HEK293 (cell line): Measurements from ENCODE around the gene SUFU.
A peak's percentile ranks its signal among the peaks of the same experiment; 100 is the strongest.
"Not testable (repeated sequence)": the region's sequence is repeated elsewhere in the genome, so short reads cannot be mapped to it uniquely, and the experiment has no call there.

Experiments used
- CTCF ChIA-PET: fragments of 350-600 bp; formaldehyde crosslinking; extraction: SDS; loops from one replicate; lab custom pipeline; 2021; ENCODE audit warnings: antibody characterized with exemption; lab: Yijun Ruan, JAX
- POLR2A ChIA-PET: fragments of 300-600 bp; formaldehyde crosslinking; extraction: SDS; loops from one replicate; lab custom pipeline; 2020; ENCODE audit warnings: antibody characterized with exemption, inconsistent platforms; lab: Yijun Ruan, JAX
- H3K27ac ChIP-seq: fragments of 200-500 bp; sonication (Bioruptor generic); 2 replicates; pipeline ENCODE4 v1.5.1; 2014; ENCODE audit warnings: low read depth, low read length, control low read depth, inconsistent platforms; ENCODE audit errors: extremely low read depth
- H3K36me3 ChIP-seq, 2 experiments: fragments of 200-500 bp in 1 of 2; sonication (Bioruptor generic) in 1 of 2; 1 replicate in 1 of 2; 2 replicates in 1 of 2; pipeline ENCODE4 v1.5.1; 2014 to 2017; ENCODE audit warnings: inconsistent platforms in 2 of 2, low read length in 2 of 2; ENCODE audit not compliant: control insufficient read depth in 2 of 2, insufficient read depth in 1 of 2
- H3K4me1 ChIP-seq: fragments of 200-500 bp; sonication (Bioruptor generic); 2 replicates; pipeline ENCODE4 v1.5.1; 2014; ENCODE audit warnings: mild to moderate bottlenecking, low read length, inconsistent platforms; ENCODE audit not compliant: control insufficient read depth, insufficient read depth
- H3K4me3 ChIP-seq: 2 replicates; pipeline ENCODE4 v1.5.1; 2011; ENCODE audit warnings: low read depth, mild to moderate bottlenecking, control low read depth, low read length, moderate library complexity
- H3K9me3 ChIP-seq: fragments of 200-500 bp; sonication (Bioruptor generic); 2 replicates; pipeline ENCODE4 v1.5.1; 2014; ENCODE audit warnings: low read depth, low read length, inconsistent platforms; ENCODE audit not compliant: control insufficient read depth, insufficient read depth
- IKZF3 ChIP-seq: fragments of 450-650 bp; IDR thresholded peaks from 2 replicates; pipeline ENCODE4 v1.5.0; 2018; ENCODE audit warnings: missing biosample characterization, mild to moderate bottlenecking, missing genetic modification characterization, moderate library complexity
- KLF1 ChIP-seq: fragments of 450-650 bp; formaldehyde crosslinking; IDR thresholded peaks from 2 replicates; pipeline ENCODE4 v1.5.1; 2016; ENCODE audit warnings: missing biosample characterization, missing genetic modification characterization
- OSR2 ChIP-seq: fragments of 450-650 bp; formaldehyde crosslinking; IDR thresholded peaks from 2 replicates; pipeline ENCODE4 v1.5.1; 2016; ENCODE audit warnings: missing biosample characterization, missing genetic modification characterization
- SP7 ChIP-seq: fragments of 450-650 bp; formaldehyde crosslinking; IDR thresholded peaks from 2 replicates; pipeline ENCODE4 v1.5.1; 2016; ENCODE audit warnings: missing biosample characterization, missing genetic modification characterization
- WT1 ChIP-seq: fragments of 450-650 bp; formaldehyde crosslinking; IDR thresholded peaks from 2 replicates; pipeline ENCODE4 v1.5.1; 2016; ENCODE audit warnings: missing biosample characterization, missing genetic modification characterization
- ZFP69B ChIP-seq: fragments of 450-650 bp; formaldehyde crosslinking; IDR thresholded peaks from 2 replicates; pipeline ENCODE4 v1.5.1; 2016; ENCODE audit warnings: missing biosample characterization, missing genetic modification characterization
- ZNF211 ChIP-seq: fragments of 450-650 bp; formaldehyde crosslinking; IDR thresholded peaks from 2 replicates; pipeline ENCODE4 v1.5.1; 2016; ENCODE audit warnings: low read depth, missing biosample characterization, missing genetic modification characterization
- ZNF248 ChIP-seq: fragments of 450-650 bp; formaldehyde crosslinking; IDR thresholded peaks from 2 replicates; pipeline ENCODE4 v1.5.1; 2017; ENCODE audit warnings: missing biosample characterization, missing genetic modification characterization
- ZNF266 ChIP-seq: fragments of 450-650 bp; formaldehyde crosslinking; IDR thresholded peaks from 2 replicates; pipeline ENCODE4 v1.5.1; 2016; ENCODE audit warnings: missing biosample characterization, missing genetic modification characterization, low read depth
- ZNF324 ChIP-seq: fragments of 450-650 bp; formaldehyde crosslinking; IDR thresholded peaks from 2 replicates; pipeline ENCODE4 v1.5.1; 2016; ENCODE audit warnings: missing biosample characterization, missing genetic modification characterization
- ZNF366 ChIP-seq: fragments of 450-650 bp; formaldehyde crosslinking; conservative IDR thresholded peaks from 2 replicates; pipeline ENCODE4 v1.5.1; 2016; ENCODE audit warnings: missing biosample characterization, missing genetic modification characterization
- ZNF394 ChIP-seq: fragments of 450-650 bp; formaldehyde crosslinking; IDR thresholded peaks from 2 replicates; pipeline ENCODE4 v1.5.1; 2016; ENCODE audit warnings: missing biosample characterization, missing genetic modification characterization, mild to moderate bottlenecking, moderate library complexity, borderline replicate concordance
- ZNF558 ChIP-seq: fragments of 450-650 bp; formaldehyde crosslinking; IDR thresholded peaks from 2 replicates; pipeline ENCODE4 v1.5.1; 2016; ENCODE audit warnings: missing biosample characterization, missing genetic modification characterization
- ZNF623 ChIP-seq: fragments of 450-650 bp; formaldehyde crosslinking; IDR thresholded peaks from 2 replicates; pipeline ENCODE4 v1.5.1; 2016; ENCODE audit warnings: missing biosample characterization, missing genetic modification characterization
- TF ChIP-seq, protein P1 (sequence below): fragments of 450-650 bp; formaldehyde crosslinking; IDR thresholded peaks from 2 replicates; pipeline ENCODE4 v1.5.1; 2017; ENCODE audit warnings: missing biosample characterization, missing genetic modification characterization
- TF ChIP-seq, protein P2 (sequence below): fragments of 450-650 bp; formaldehyde crosslinking; IDR thresholded peaks from 2 replicates; pipeline ENCODE4 v1.5.1; 2017; ENCODE audit warnings: missing biosample characterization, mild to moderate bottlenecking, missing genetic modification characterization, moderate library complexity
- TF ChIP-seq, protein P3 (sequence below): fragments of 450-650 bp; formaldehyde crosslinking; IDR thresholded peaks from 2 replicates; pipeline ENCODE4 v1.5.1; 2016; ENCODE audit warnings: missing biosample characterization, missing genetic modification characterization
- TF ChIP-seq, protein P4 (sequence below): fragments of 450-650 bp; formaldehyde crosslinking; IDR thresholded peaks from 2 replicates; pipeline ENCODE4 v1.5.1; 2016; ENCODE audit warnings: missing biosample characterization, missing genetic modification characterization
- TF ChIP-seq, protein P5 (sequence below): fragments of 450-650 bp; formaldehyde crosslinking; IDR thresholded peaks from 2 replicates; pipeline ENCODE4 v1.5.1; 2016; ENCODE audit warnings: missing biosample characterization, missing genetic modification characterization

Gene SUFU

DNA sequence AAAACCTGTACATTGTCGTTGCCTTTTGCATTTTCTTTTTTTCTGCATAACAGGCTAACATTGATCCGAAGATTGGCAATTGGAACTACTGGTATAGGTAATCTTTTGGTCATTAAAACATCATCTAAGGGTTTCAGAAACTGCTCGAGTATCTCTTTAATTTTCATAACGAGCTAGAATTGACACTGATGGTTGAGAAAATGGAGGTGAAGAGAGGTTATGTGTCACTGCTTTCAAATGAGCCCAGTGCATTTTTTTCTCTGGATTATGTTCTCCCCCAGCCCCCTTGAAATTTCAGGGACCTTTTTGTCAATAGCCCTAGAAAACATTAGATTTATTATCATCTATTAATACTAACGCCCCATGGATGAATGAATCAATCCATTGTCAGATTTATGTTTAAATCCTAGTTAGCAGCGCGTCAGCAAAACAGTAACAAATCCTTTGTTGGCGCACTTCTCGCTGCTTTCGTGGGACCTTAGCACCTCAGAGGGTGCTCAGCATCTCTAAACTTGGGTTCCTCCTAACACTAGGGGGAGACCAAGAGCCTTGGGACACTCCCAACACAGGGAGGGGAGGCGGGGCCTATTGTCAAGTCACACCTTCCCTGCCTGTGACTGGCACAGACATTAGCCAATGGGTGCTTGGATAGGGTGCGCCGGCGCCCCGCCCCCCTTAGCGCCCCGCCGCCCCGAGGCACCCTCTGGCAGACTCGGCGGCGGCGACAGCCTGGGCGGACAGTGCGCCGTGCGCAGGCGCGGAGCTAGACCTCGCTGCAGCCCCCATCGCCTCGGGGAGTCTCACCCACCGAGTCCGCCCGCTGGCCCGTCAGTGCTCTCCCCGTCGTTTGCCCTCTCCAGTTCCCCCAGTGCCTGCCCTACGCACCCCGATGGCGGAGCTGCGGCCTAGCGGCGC lies at the start of gene SUFU (continued):
- TF ChIP-seq, protein P1, sequence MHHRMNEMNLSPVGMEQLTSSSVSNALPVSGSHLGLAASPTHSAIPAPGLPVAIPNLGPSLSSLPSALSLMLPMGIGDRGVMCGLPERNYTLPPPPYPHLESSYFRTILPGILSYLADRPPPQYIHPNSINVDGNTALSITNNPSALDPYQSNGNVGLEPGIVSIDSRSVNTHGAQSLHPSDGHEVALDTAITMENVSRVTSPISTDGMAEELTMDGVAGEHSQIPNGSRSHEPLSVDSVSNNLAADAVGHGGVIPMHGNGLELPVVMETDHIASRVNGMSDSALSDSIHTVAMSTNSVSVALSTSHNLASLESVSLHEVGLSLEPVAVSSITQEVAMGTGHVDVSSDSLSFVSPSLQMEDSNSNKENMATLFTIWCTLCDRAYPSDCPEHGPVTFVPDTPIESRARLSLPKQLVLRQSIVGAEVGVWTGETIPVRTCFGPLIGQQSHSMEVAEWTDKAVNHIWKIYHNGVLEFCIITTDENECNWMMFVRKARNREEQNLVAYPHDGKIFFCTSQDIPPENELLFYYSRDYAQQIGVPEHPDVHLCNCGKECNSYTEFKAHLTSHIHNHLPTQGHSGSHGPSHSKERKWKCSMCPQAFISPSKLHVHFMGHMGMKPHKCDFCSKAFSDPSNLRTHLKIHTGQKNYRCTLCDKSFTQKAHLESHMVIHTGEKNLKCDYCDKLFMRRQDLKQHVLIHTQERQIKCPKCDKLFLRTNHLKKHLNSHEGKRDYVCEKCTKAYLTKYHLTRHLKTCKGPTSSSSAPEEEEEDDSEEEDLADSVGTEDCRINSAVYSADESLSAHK = peak; percentile 42; the same call in 1 of the 2 replicates
- peak; percentile 72 for TF ChIP-seq ZNF366 (tag by site-specific recombination)
- TF ChIP-seq, protein P2, sequence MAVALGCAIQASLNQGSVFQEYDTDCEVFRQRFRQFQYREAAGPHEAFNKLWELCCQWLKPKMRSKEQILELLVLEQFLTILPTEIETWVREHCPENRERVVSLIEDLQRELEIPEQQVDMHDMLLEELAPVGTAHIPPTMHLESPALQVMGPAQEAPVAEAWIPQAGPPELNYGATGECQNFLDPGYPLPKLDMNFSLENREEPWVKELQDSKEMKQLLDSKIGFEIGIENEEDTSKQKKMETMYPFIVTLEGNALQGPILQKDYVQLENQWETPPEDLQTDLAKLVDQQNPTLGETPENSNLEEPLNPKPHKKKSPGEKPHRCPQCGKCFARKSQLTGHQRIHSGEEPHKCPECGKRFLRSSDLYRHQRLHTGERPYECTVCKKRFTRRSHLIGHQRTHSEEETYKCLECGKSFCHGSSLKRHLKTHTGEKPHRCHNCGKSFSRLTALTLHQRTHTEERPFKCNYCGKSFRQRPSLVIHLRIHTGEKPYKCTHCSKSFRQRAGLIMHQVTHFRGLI (tag by site-specific recombination) = no peak

DNA sequence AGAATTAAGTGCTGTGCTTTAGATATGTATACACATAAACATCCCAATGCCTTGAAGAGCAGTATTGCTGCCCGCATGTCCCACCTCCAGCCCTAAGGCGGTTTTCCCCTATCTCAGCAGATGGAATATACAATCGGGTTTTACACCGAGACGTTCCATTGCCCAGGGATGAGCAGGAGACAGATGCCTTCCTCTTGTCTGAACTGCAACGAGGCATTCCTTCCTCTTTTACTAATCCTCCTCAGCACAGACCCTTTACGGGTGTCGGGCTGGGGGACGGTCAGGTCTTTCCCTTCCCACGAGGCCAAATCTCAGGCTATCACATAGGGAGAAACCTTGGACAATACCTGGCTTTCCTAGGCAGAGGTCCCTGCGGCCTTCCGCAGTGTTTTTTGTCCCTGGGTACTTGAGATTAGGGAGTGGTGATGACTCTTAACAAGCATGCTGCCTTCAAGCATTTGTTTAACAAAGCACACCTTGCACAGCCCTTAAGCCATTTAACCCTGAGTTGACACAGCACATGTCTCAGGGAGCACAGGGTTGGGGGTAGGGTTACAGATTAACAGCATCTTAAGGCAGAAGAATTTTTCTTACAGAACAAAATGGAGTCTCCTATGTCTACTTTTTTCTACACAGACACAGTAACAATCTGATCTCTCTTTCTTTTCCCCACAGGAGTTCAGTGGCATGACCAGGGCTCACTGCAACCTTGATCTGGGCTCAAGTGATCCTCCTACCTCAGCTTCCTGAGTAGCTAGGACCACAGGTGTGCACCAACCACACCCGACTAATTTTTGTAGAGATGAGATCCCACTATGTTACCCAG lies 48.9 kb upstream of the SUFU start:
- peaks cover 14 to 36% of the 10 kb centered on the region in 2 experiments; a peak in 2 of 3 replicates for H3K36me3 ChIP-seq
- POLR2A ChIA-PET, H3K4me3 ChIP-seq, CTCF ChIA-PET, H3K27ac ChIP-seq, H3K9me3 ChIP-seq, H3K4me1 ChIP-seq: not testable (repeated sequence)
- TF ChIP-seq WT1 (tag by site-specific recombination) = peak; percentile 25; the same call in 1 of the 2 replicates
- 0 out of 2 replicates have a peak, but pooled peaks have one; percentile 14 for TF ChIP-seq OSR2 (tag by site-specific recombination)
- TF ChIP-seq, all 188 proteins: peak for 2; not testable (repeated sequence) for 186

DNA sequence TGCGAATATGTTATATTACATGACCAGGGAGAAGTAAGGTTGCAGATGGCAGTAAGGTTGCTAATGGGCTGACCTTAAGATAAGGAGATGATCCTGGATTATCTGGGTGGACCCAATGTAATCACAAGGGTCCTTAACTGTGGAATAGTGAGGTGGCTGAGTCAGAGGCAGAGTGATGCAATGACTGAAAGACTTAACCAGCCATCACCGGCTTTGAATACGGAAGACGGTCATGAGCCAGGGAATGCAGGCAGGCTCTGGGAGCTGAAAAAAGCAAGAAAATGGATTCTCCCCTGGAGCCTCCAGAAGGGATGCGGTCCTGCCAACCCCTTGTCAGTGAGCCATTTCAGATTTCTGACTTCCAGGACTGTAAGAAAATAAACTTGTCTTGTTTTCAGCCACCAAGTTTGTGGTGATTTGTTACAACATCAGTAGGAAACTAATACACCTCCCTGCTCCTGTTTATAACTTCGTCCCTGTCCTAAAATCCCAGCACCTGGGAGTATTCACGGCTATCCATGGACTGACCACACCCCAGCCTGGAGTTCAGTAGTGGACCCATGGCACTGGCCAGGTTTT lies 47.8 kb upstream of the SUFU start:
- H3K36me3 ChIP-seq = peaks cover 14 to 36% of the 10 kb centered on the region in 2 experiments; a peak in 2 of 3 replicates
- no peak overlapping the region; the same call in 1 of the 2 replicates for H3K27ac ChIP-seq
- H3K4me3 ChIP-seq = no peak overlapping the region
- H3K9me3 ChIP-seq = no peaks in the 10 kb centered on the region
- ChIA-PET CTCF (interaction anchor here (0.7 to 1.0 kb wide), 3 partner anchors 61 to 1390 kb away, joined by 3 read pairs; no protein-coding TSS in a partner anchor), POLR2A (interaction anchor here (0.7 to 1.0 kb wide), 3 partner anchors 24 to 59 kb away, joined by 3 to 4 read pairs (median 3); partner anchors contain the start of genes CUEDC2 and FBXL15)
- peaks cover 5% of the 10 kb centered on the region; the same call in 1 of the 2 replicates for H3K4me1 ChIP-seq
- TF ChIP-seq ZNF623 (peak; percentile 22; the same call in 1 of the 2 replicates), ZNF211 (tag by site-specific recombination) (no peak), KLF1 (peak; percentile 70), ZNF394 (tag by site-specific recombination) (peak; percentile 48; the same call in 1 of the 2 replicates), ZNF324 (tag by site-specific recombination) (peak; percentile 30; the same call in 1 of the 2 replicates), IKZF3 (tag by site-specific recombination) (peak; percentile 69; the same call in 1 of the 2 replicates), ZNF248 (tag by site-specific recombination) (no peak), ZFP69B (tag by site-specific recombination) (peak; percentile 88), SP7 (tag by site-specific recombination) (peak; percentile 91), ZNF366 (tag by site-specific recombination) (peak; percentile 71), ZNF266 (no peak), ZNF558 (tag by site-specific recombination) (peak; percentile 63; the same call in 1 of the 2 replicates)
- TF ChIP-seq, protein P3, sequence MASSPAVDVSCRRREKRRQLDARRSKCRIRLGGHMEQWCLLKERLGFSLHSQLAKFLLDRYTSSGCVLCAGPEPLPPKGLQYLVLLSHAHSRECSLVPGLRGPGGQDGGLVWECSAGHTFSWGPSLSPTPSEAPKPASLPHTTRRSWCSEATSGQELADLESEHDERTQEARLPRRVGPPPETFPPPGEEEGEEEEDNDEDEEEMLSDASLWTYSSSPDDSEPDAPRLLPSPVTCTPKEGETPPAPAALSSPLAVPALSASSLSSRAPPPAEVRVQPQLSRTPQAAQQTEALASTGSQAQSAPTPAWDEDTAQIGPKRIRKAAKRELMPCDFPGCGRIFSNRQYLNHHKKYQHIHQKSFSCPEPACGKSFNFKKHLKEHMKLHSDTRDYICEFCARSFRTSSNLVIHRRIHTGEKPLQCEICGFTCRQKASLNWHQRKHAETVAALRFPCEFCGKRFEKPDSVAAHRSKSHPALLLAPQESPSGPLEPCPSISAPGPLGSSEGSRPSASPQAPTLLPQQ (tag by site-specific recombination) = peak; percentile 84
- TF ChIP-seq, protein P4, sequence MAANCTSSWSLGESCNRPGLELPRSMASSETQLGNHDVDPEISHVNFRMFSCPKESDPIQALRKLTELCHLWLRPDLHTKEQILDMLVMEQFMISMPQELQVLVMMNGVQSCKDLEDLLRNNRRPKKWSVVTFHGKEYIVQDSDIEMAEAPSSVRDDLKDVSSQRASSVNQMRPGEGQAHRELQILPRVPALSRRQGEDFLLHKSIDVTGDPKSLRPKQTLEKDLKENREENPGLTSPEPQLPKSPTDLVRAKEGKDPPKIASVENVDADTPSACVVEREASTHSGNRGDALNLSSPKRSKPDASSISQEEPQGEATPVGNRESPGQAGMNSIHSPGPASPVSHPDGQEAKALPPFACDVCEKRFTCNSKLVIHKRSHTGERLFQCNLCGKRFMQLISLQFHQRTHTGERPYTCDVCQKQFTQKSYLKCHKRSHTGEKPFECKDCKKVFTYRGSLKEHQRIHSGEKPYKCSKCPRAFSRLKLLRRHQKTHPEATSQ (tag by site-specific recombination) = no peak
- TF ChIP-seq, protein P5, sequence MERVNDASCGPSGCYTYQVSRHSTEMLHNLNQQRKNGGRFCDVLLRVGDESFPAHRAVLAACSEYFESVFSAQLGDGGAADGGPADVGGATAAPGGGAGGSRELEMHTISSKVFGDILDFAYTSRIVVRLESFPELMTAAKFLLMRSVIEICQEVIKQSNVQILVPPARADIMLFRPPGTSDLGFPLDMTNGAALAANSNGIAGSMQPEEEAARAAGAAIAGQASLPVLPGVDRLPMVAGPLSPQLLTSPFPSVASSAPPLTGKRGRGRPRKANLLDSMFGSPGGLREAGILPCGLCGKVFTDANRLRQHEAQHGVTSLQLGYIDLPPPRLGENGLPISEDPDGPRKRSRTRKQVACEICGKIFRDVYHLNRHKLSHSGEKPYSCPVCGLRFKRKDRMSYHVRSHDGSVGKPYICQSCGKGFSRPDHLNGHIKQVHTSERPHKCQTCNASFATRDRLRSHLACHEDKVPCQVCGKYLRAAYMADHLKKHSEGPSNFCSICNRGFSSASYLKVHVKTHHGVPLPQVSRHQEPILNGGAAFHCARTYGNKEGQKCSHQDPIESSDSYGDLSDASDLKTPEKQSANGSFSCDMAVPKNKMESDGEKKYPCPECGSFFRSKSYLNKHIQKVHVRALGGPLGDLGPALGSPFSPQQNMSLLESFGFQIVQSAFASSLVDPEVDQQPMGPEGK = peak; percentile 81
